NCI-H774 (cell line): Measurements from ENCODE around the gene ABI3BP.

ENCODE experiments used
- DNase-seq: peaks from one replicate; lab custom pipeline; 2025; lab: John Stamatoyannopoulos, UW

ABI3BP gene

GRCh38 chr3:100882571-100882984, 110.6 kb downstream of the ABI3BP start:
- no peak for DNase-seq

DNA sequence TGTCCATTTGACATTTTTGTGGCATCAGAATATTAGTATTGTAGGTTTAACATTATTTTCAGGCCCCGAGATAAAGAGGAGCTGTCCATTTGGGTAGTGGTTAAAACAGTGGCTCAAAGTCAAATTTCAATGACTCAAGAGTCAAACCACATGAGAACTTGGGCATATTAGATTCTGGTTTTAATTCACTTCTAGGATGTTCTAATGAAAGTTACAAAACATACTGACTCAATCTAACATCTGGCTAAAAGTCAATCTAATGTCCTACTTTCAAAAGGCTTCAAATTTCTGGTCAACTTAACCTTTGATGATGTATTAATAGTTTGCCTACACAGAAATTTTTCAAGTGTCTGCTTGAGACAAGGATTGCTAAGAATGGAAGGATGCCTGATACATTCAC, 112.4 kb downstream of the ABI3BP start:
- DNase-seq: no peak

DNA sequence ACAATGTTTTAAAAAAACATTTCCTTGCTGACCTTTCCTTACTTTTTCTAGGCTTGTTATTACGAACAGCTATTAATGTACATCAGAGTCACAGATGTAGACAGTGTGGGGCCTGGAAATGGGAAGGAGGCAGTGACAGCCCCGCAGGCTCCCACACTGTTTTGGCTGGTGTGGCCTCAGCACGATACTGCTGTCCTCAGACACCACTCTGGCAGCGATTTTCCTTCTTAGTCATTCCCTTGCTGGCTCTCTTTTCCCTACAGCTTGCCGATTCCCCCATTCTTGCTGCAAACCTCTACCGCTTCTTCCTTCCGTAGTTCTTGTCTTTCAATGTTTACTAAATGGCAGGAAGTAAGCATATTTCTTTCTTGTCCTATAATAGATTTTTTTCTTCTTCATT, 113.1 kb downstream of the ABI3BP start:
- no peak for DNase-seq

DNA sequence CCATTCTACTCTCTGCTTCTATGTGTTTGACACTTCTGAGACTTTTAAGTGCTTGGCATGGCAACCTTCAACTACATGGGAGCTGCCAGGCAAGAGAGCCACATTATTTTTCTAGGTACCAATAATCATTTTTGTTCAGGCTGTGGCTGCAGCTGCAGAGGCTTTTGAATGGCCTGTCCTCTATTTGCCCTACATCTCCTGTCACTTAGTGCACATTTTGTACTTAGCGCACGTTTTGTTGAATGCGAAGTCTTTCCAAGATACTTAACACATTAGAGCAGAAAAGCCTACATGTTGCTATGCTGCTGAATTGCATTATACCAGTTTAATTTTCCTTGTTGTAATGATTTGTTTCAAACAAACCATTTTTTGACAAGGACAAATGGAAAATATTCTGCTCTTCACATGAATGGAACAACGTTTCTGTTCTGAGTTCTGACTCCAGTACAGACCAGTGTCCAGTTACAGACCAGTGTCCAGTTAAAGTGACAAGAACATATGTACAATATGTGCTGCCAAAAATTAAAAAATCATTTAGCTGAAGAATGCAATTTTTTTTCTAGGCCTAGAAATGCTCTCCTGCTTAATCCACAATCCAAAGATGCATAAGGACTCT, 113.9 kb downstream of the ABI3BP start:
- DNase-seq: no peak

DNA sequence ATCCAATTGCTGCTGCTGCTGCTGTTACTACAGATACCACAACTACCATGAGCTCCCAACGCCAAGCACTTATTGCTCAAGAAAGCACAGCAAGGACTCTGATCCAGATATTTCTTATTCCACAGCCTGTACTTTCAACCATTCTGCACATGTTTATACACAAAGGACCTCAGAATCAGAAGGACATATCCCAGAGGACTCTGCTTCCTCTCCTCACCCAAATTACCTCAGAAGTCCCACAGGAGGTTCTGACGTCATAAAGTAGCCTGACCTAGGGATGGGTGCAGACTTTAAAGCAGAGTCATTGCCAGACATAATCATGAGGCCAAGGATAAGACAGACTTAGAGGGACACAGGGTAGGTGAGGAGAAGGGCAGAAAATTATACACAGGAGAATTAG, 115.9 kb downstream of the ABI3BP start:
- DNase-seq: no peak

GRCh38 chr3:100875239-100875638, 118.0 kb downstream of the ABI3BP start:
- DNase-seq: peak; percentile 32

DNA sequence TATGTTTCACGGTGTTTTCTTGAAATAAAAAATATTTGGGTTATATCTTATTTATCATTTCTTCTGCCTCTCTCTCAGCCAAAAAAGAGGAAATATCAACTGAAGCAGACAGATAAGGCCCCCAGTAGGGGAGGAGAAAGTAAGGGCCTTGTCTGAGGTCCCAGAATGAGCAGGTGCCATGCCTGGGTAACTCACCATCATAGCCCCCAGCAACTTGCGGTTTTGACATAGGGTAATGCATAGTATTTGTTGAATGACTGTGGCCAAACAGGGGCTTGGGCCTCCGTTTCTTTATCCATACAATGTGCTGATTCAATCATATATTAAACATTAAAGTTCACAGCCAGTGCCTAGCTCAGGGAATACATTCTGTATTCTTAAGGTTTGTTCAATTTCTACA, 119.6 kb downstream of the ABI3BP start:
- no peak for DNase-seq

DNA sequence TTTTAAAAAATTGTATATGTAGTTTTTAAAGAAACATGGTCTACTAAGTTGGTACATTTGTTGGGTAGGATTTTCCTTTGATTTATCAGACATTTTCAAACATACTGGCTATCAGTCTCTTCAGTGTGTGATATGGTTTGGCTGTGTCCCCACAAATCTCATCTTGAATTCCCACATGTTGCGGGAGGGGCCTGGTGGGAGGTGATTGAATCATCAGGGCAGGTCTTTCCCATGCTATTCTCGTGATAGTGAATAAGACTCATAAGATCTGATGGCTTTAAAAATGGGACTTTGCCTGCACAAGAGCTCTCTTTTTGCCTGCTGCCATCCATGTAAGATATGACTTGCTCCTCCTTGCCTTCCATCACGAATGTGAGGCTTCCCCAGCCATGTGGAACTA, 121.9 kb downstream of the ABI3BP start:
- no peak for DNase-seq

GRCh38 chr3:100869787-100870186, 123.4 kb downstream of the ABI3BP start:
- no peak for DNase-seq

GRCh38 chr3:100868894-100869293, 124.3 kb downstream of the ABI3BP start:
- no peak for DNase-seq

GRCh38 chr3:100868096-100868495, 125.1 kb downstream of the ABI3BP start:
- no peak for DNase-seq

- no peak for DNase-seq
Measured at GRCh38 chr3:100865442-100865841, 127.8 kb downstream of the ABI3BP start.

DNA sequence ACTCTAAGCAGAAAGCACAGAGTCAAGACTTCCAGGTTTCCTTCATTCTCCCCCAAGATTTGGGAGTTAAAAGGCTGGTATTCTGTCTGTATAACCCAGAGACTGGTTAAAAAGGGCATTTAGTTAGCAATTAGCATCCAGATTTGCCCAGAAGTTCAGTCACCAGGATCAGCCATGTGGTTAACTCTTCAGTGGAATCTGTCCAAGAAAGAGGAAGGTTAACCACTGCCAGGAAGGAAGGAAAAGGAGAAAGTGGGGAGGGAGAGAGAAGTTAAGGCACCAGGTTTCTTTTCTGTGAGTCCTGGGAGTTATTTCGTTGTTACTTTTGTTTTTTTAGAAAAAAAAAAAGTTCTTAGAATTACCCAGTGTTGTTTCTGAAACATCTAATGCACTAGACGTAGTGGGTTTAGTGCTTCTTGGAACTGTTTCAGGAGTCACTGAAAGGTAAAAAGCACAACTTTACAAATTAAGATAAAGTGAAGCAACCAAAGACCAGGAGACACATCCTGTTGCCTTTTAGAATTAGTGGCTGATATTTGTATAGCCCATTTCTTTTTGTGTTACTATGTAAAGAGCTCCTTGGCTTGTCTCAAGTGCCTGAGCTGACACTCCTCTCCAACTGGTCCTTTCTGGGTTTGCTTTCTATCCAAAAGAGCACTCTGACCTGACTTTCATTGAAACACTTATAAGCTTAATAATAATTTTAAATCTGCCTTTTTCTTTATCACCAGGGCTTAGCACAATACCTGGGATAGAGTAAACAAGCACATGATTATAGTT, 128.6 kb downstream of the ABI3BP start:
- DNase-seq: no peak

DNA sequence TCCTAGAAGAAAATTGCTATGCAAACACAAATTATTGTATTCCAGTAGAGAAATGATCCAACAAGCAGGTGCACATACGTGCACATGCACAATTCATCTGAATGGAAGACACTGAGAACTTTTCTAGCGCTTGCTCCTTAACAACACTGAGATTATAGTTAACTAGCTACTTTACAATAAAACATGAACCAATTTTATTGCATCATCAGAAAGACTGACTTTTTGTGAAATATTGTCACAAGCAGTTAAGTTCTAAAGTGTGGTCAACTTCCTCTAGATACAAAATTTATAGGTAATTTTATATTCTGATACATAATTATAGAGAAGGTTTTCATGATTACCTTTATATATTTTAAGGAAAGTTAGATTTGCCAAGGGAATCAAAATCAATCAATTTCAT, 135.4 kb downstream of the ABI3BP start:
- no peak for DNase-seq

- no peak for DNase-seq
Measured at GRCh38 chr3:100856821-100857220, 136.4 kb downstream of the ABI3BP start.

GRCh38 chr3:100852840-100853239, 140.4 kb downstream of the ABI3BP start:
- no peak for DNase-seq

GRCh38 chr3:100850701-100851100, 142.5 kb downstream of the ABI3BP start:
- DNase-seq: no peak

- DNase-seq: no peak
Measured at GRCh38 chr3:100850156-100850555, 143.1 kb downstream of the ABI3BP start.

DNA sequence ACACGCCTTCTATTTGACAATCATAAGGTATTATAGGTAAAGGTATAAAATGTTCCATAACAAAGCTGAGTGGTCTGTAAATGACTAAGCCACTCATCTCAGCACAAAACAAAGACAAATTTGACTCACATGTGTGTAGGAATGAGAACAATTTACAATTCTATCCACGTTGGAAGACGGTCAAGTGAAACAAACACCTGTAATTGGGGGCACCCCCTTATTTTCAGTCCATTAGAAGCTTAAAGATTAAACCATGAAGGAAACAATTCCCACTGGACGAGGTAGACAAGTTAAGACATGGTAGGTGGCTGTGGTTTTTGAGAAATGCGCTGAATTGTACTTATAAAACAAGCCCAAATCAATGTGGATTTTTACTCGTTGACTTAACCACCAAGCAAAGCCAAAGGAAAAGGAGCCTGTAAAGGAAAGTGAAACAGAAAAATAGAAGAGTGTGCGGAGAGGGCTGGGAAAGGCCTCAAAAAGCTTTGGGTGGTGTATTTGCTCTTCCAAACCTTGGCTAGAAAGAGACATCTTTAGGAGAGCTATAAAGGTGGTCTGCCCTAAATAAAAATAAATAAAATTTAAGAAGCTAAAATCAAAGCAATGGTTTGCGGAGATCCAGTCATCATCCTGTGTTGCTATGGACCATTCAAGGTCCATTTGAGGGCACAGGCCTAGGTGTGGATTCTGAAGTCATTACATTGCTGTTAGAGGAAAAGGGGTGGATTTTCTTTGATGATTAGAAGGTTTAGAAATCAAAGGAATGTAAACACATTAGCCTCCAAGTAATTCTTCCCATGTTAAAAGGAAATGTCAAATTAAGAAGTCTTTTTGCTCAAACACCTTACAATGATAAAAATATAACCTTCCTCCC, 148.9 kb downstream of the ABI3BP start:
- DNase-seq: no peak

DNA sequence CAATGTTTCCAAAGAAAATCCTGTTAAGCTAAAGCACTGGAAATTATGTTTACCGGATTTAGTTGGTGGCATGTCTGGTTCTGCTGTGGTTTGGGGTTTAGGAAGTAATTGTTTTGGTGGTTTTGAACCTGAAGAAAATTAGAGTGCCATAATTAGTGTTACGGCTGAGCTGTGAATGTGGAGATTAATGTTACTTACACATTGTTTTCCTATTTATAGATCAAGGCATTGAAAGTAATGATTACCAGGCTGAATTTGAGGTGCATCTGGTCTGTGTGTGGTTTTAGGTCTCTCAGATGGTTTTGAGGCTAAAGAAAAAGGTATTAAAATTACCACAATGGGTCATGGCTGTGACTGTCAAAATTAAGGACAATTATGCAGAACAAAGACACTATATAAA, 155.1 kb downstream of the ABI3BP start:
- DNase-seq: no peak

GRCh38 chr3:100836661-100837060, 156.6 kb downstream of the ABI3BP start:
- DNase-seq: no peak

DNA sequence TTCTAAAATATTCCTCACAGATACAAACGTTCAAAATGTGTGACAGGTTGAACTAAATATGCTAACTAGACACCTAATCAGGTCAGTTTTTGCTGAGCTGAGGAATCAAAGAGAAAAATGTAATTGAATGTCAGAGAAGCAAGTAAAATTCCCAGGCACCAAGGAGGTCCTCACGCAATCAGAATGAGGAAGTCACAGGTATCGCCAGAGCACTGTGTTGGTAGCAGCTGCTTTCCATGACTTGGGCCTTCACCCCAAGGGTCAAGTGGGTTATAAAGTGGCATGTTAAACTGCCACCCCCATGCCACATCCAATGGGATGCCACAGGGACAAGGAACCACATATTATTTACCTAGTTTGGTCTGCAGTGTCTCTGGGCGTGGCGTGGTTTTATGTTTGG, 158.9 kb downstream of the ABI3BP start:
- DNase-seq: no peak

- no peak for DNase-seq
Measured at GRCh38 chr3:100833483-100833882, 159.7 kb downstream of the ABI3BP start.
